Prostate gland (tissue), 2 donors: ENCODE results near the gene MAP3K13.

Experiments used
- CTCF ChIP-seq, 4 experiments: fragments of 200-600 bp in 2 of 4; fragments of 450-650 bp in 2 of 4; sonication (generic) in 2 of 4; IDR thresholded peaks; 1 replicate in 3 of 4; 2 replicates in 1 of 4; pipeline ENCODE4 v1.5.1; 2016 to 2019; ENCODE audit warnings: antibody characterized with exemption in 4 of 4, mild to moderate bottlenecking in 2 of 4, moderate library complexity in 2 of 4
- POLR2A ChIP-seq: fragments of 450-650 bp; IDR thresholded peaks from one replicate; pipeline ENCODE4 v1.6.1; 2016; ENCODE audit warnings: antibody characterized with exemption, mild to moderate bottlenecking

GRCh38 chr3:185470323-185470722 is 107.4 kb downstream of the MAP3K13 start:
- TF ChIP-seq CTCF (IDR thresholded peaks at IDR 0.05) = no peak
- TF ChIP-seq POLR2A = no peak
